Renal cortical epithelial cell (primary cell): ENCODE measurements around the gene PPWD1. TPM values are rescaled to one million over a fixed set of nuclear protein-coding genes. Genes with fewer than 3 reads are reported as not detected.

Source experiments
- DNase-seq: peaks from one replicate; pipeline ENCODE4 v3.0.0-alpha.2; 2011; ENCODE audit warnings: low read depth
- total RNA-seq: library from RNA; depleted of rRNA; stranded (reverse); fragments of >200 nt; gene quantifications from 2 replicates; pipeline ENCODE4 v1.2.3, GENCODE V29; 2014

PPWD1 gene
- total RNA-seq, 1 donor from 2014 or later: 46.4 TPM

- peak; percentile 84 for DNase-seq
Observed at GRCh38 chr5:65624025-65624570, 61.0 kb downstream of the PPWD1 start, which contains the start of gene TRIM23. Gene TRIM23 (minus strand): TSS chr5:65624333. CDS start chr5:65624274, 59 bp downstream.

- peak; percentile 88 for DNase-seq
Observed at GRCh38 chr5:65624571-65625555, 61.8 kb downstream of the PPWD1 start, which contains the start of the genes SHLD3 and TRAPPC13. Gene SHLD3 (plus strand): TSS chr5:65625027. CDS start chr5:65629588, 4,561 bp downstream. Gene TRAPPC13 (plus strand): TSS chr5:65625027. CDS start chr5:65625061, 34 bp downstream.

GRCh38 chr5:65625743-65626142 is 62.6 kb downstream of the PPWD1 start:
- peak; percentile 3 for DNase-seq

DNA sequence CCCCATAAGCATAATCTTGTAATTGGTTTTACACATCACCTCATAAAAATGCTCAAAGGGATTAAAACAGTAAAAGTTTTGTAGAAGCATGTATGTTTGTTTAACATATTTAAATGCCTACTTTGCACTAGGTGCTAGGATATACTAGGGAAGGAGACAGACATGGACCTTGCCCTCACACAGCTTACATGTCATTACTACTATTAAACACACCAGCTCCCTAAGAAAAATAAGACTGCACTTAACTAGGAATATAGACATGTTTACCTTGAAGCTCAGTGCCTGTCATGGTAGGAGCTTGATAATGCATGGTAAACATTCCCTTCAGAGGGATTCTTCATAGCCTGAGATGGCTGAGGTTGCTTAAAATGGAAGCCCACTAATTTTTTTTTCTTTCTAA is 67.9 kb downstream of the PPWD1 start:
- no peak for DNase-seq

Other genes with a start within 250 kb of the PPWD1 start
- gene ADAMTS6, start 81.4 kb upstream of the PPWD1 start, total RNA-seq: 2.7 and 41.8 TPM in 2 replicates
- gene CENPK, start 128 bp upstream of the PPWD1 start, total RNA-seq: 5.0 and 21.4 TPM in 2 replicates
- 13.2 and 23.9 TPM in 2 replicates for gene TRIM23, start 61.0 kb downstream of the PPWD1 start, total RNA-seq
- gene SHLD3, start 61.7 kb downstream of the PPWD1 start, total RNA-seq: 5.4 and 6.1 TPM in 2 replicates
- gene TRAPPC13, start 61.7 kb downstream of the PPWD1 start, total RNA-seq: 29.3 and 38.2 TPM in 2 replicates
- 10.0 and 13.5 TPM in 2 replicates for gene SGTB, start 158.8 kb downstream of the PPWD1 start, total RNA-seq
- 67.6 and 69.8 TPM in 2 replicates for gene NLN, start 158.9 kb downstream of the PPWD1 start, total RNA-seq